HCT116 (cell line): Measurements from ENCODE around the gene EPHA10.

ENCODE experiments used
- CEBPB ChIP-seq: IDR thresholded peaks from 2 replicates; pipeline ENCODE4 v1.6.1; 2012; ENCODE audit warnings: low read depth
- EGR1 ChIP-seq: IDR thresholded peaks from 2 replicates; pipeline ENCODE4 v1.6.1; 2012; ENCODE audit warnings: low read depth
- EZH2 ChIP-seq: fragments of 200-600 bp; sonication (generic); IDR thresholded peaks from 2 replicates; pipeline ENCODE4 v1.6.1; 2017; ENCODE audit warnings: antibody characterized with exemption, mixed run types
- EZH2phosphoT487 ChIP-seq: fragments of 200-600 bp; IDR thresholded peaks from 2 replicates; pipeline ENCODE4 v1.6.1; 2018; ENCODE audit warnings: antibody characterized with exemption, borderline replicate concordance
- POLR2A ChIP-seq: IDR thresholded peaks from 2 replicates; pipeline ENCODE4 v1.7.0; 2011; ENCODE audit warnings: borderline replicate concordance; ENCODE audit not compliant: insufficient read depth, insufficient read length; ENCODE audit errors: extremely low read depth
- POLR2AphosphoS5 ChIP-seq: IDR thresholded peaks from 2 replicates; pipeline ENCODE4 v1.6.1; 2011; ENCODE audit warnings: mild to moderate bottlenecking, low read depth, low read length, moderate library complexity
- RAD21 ChIP-seq: IDR thresholded peaks from 2 replicates; pipeline ENCODE4 v1.6.1; 2012; ENCODE audit warnings: low read depth, mild to moderate bottlenecking
- SP1 ChIP-seq: IDR thresholded peaks from 2 replicates; pipeline ENCODE4 v1.6.1; 2012; ENCODE audit warnings: low read depth
- YY1 ChIP-seq: IDR thresholded peaks from 2 replicates; pipeline ENCODE4 v1.6.1; 2011; ENCODE audit warnings: low read length, low read depth, moderate library complexity, mild to moderate bottlenecking; ENCODE audit not compliant: insufficient replicate concordance; ENCODE audit errors: extremely low read depth
- TF ChIP-seq, protein P1 (sequence below), 3 experiments: fragments of 200-600 bp in 1 of 3; sonication (generic) in 1 of 3; IDR thresholded peaks in 2 of 3; conservative IDR thresholded peaks in 1 of 3; 2 replicates each; pipeline ENCODE4 v1.5.1; 2012 to 2017; ENCODE audit warnings: low read depth in 2 of 3, low read length in 2 of 3, antibody characterized with exemption in 1 of 3, borderline replicate concordance in 1 of 3, control low read depth in 1 of 3, mild to moderate bottlenecking in 1 of 3, mixed read lengths in 1 of 3, mixed run types in 1 of 3, moderate library complexity in 1 of 3; ENCODE audit not compliant: insufficient read depth in 1 of 3
- TF ChIP-seq, protein P2 (sequence below): IDR thresholded peaks from 2 replicates; pipeline ENCODE4 v1.6.1; 2012; ENCODE audit warnings: low read depth
- TF ChIP-seq, protein P3 (sequence below): IDR thresholded peaks from 2 replicates; pipeline ENCODE4 v1.6.1; 2012

DNA sequence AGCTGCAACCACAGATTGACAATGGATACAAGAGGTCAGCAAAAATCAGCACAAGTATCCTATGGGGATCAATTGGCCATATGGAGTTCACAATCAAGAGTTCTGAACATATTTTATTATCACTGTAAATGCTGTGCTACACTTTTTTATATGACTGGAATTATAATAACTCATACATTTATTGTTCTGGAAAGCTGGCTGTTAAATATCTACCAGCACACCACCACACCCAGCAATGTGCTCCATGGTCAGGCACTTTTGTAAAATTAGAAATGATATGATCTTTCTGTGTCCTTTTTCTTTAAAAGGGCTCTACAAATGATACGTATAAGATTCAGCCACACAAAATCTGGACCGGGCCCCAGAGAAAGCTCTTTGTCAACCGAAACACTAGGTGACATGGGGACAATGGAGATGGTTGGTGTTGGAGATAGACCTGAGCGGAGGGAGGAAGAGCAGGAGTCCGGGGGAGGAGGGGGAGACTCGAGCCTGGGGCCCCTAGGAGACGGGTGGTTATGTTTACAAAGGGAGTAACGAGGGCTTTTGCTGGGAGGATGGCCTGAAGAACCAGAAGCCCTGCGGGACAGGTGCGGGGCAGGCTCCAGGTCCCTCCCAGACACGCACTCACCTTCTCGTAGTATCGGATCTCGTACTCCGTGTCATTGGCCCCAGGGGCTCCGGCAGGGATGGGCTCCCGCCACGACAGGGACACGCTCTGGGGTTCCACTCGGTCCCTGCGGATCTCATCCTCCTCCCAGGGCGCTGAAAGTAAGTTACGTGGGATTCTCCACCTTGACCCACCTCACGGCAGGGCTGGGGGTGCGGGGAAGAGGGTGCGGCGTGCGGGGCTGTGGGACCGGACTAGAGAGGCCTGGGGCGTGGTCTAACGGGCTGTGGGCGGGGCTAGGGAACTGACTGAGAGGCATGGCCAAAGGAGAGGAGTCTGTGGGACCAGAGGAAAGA is 30.0 kb downstream of the EPHA10 start:
- no peak for TF ChIP-seq EZH2
- TF ChIP-seq, protein P1, sequence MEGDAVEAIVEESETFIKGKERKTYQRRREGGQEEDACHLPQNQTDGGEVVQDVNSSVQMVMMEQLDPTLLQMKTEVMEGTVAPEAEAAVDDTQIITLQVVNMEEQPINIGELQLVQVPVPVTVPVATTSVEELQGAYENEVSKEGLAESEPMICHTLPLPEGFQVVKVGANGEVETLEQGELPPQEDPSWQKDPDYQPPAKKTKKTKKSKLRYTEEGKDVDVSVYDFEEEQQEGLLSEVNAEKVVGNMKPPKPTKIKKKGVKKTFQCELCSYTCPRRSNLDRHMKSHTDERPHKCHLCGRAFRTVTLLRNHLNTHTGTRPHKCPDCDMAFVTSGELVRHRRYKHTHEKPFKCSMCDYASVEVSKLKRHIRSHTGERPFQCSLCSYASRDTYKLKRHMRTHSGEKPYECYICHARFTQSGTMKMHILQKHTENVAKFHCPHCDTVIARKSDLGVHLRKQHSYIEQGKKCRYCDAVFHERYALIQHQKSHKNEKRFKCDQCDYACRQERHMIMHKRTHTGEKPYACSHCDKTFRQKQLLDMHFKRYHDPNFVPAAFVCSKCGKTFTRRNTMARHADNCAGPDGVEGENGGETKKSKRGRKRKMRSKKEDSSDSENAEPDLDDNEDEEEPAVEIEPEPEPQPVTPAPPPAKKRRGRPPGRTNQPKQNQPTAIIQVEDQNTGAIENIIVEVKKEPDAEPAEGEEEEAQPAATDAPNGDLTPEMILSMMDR (IDR thresholded peaks at IDR 0.05 in 2 of 3, conservative IDR thresholded peaks at IDR 0.05 in 1 of 3; ENCODE audit: borderline replicate concordance in 1 of 3, insufficient read depth in 1 of 3, low read depth in 2 of 3, low read length in 2 of 3), result no peak
- TF ChIP-seq, protein P2, sequence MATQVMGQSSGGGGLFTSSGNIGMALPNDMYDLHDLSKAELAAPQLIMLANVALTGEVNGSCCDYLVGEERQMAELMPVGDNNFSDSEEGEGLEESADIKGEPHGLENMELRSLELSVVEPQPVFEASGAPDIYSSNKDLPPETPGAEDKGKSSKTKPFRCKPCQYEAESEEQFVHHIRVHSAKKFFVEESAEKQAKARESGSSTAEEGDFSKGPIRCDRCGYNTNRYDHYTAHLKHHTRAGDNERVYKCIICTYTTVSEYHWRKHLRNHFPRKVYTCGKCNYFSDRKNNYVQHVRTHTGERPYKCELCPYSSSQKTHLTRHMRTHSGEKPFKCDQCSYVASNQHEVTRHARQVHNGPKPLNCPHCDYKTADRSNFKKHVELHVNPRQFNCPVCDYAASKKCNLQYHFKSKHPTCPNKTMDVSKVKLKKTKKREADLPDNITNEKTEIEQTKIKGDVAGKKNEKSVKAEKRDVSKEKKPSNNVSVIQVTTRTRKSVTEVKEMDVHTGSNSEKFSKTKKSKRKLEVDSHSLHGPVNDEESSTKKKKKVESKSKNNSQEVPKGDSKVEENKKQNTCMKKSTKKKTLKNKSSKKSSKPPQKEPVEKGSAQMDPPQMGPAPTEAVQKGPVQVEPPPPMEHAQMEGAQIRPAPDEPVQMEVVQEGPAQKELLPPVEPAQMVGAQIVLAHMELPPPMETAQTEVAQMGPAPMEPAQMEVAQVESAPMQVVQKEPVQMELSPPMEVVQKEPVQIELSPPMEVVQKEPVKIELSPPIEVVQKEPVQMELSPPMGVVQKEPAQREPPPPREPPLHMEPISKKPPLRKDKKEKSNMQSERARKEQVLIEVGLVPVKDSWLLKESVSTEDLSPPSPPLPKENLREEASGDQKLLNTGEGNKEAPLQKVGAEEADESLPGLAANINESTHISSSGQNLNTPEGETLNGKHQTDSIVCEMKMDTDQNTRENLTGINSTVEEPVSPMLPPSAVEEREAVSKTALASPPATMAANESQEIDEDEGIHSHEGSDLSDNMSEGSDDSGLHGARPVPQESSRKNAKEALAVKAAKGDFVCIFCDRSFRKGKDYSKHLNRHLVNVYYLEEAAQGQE, result no peak
- TF ChIP-seq POLR2AphosphoS5, result no peak
- no peak for TF ChIP-seq EGR1
- TF ChIP-seq EZH2phosphoT487, result no peak
- TF ChIP-seq RAD21, result no peak
- TF ChIP-seq POLR2A, result no peak
- TF ChIP-seq YY1, result no peak
- no peak for TF ChIP-seq CEBPB
- TF ChIP-seq SP1, result no peak
- TF ChIP-seq, protein P3, sequence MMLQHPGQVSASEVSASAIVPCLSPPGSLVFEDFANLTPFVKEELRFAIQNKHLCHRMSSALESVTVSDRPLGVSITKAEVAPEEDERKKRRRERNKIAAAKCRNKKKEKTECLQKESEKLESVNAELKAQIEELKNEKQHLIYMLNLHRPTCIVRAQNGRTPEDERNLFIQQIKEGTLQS, result no peak
